Naive thymus-derived CD4-positive, alpha-beta T cell (primary cell): ENCODE data around the gene TTC21A. TPM values are rescaled to one million over a fixed set of nuclear protein-coding genes. Genes with fewer than 3 reads are reported as not detected.
"Not testable (repeated sequence)": the region's sequence is repeated elsewhere in the genome, so short reads cannot be mapped to it uniquely, and the experiment has no call there.

ENCODE experiments used
- ATAC-seq: fragments of 150-1000 bp; cut with Tn5 transposase; 2 replicates; pipeline ENCODE4 v1.10.0; 2021; ENCODE audit warnings: mild to moderate bottlenecking, moderate library complexity
- CTCF ChIA-PET: fragments of 350-600 bp; sonication (Branson Sonifier 250); formaldehyde crosslinking; loops from one replicate; lab custom pipeline; 2021; ENCODE audit warnings: antibody characterized with exemption; lab: Charles Lee
- POLR2A ChIA-PET: fragments of 350-600 bp; sonication (Branson Sonifier 250); formaldehyde crosslinking; loops from one replicate; lab custom pipeline; 2021; ENCODE audit warnings: antibody characterized with exemption, inconsistent platforms; lab: Charles Lee
- DNase-seq, 9 donors: peaks; one replicate each; pipeline versions ENCODE4 v3.0.0 to v3.0.0-alpha.2; 2020 to 2022; ENCODE audit warnings: mixed read lengths in 1 of 9
- H3K27ac ChIP-seq: one replicate; pipeline ENCODE4 v1.7.0; 2013; ENCODE audit warnings: mild to moderate bottlenecking, low read depth, low read length, moderate library complexity
- H3K27me3 ChIP-seq, 2 donors: one replicate each; pipeline ENCODE4 v1.7.0; 2013; ENCODE audit warnings: low read length in 2 of 2, mild to moderate bottlenecking in 2 of 2, moderate library complexity in 2 of 2; ENCODE audit not compliant: control insufficient read depth in 2 of 2, insufficient read depth in 2 of 2
- H3K36me3 ChIP-seq, 3 experiments: 1 replicate in 2 of 3; 2 replicates in 1 of 3; pipeline ENCODE4 v1.7.0; 2013; ENCODE audit warnings: low read length in 3 of 3, mild to moderate bottlenecking in 3 of 3, moderate library complexity in 1 of 3; ENCODE audit not compliant: insufficient read depth in 3 of 3, control insufficient read depth in 2 of 3
- H3K4me1 ChIP-seq, 2 donors: one replicate each; pipeline ENCODE4 v1.7.0; 2013; ENCODE audit warnings: low read length in 2 of 2, mild to moderate bottlenecking in 2 of 2, moderate library complexity in 1 of 2; ENCODE audit not compliant: control insufficient read depth in 2 of 2, insufficient read depth in 2 of 2
- H3K4me3 ChIP-seq: 2 replicates; pipeline ENCODE4 v1.7.0; 2013; ENCODE audit warnings: mild to moderate bottlenecking, low read length
- H3K9me3 ChIP-seq, 3 experiments: 1 replicate in 2 of 3; 2 replicates in 1 of 3; pipeline ENCODE4 v1.7.0; 2013; ENCODE audit warnings: low read length in 3 of 3; ENCODE audit not compliant: control insufficient read depth in 2 of 3
- H3K27ac Mint-ChIP-seq, 9 donors: one replicate each; pipeline ENCODE4 v1.8.0; 2020 to 2022; ENCODE audit warnings: mixed read lengths in 9 of 9, mild to moderate bottlenecking in 8 of 9, moderate library complexity in 5 of 9, inconsistent platforms in 2 of 9
- H3K27me3 Mint-ChIP-seq, 5 donors: one replicate each; pipeline ENCODE4 v1.8.0; 2021 to 2022; ENCODE audit warnings: mixed read lengths in 5 of 5, mild to moderate bottlenecking in 1 of 5
- H3K36me3 Mint-ChIP-seq, 5 donors: one replicate each; pipeline ENCODE4 v1.8.0; 2020 to 2022; ENCODE audit warnings: mixed read lengths in 5 of 5, mild to moderate bottlenecking in 3 of 5, inconsistent platforms in 1 of 5
- H3K4me1 Mint-ChIP-seq, 7 donors: one replicate each; pipeline ENCODE4 v1.8.0; 2020 to 2022; ENCODE audit warnings: mixed read lengths in 7 of 7, mild to moderate bottlenecking in 3 of 7, inconsistent platforms in 1 of 7
- H3K4me3 Mint-ChIP-seq, 10 donors: one replicate each; pipeline ENCODE4 v1.8.0; 2020 to 2022; ENCODE audit warnings: mild to moderate bottlenecking in 10 of 10, mixed read lengths in 10 of 10, moderate library complexity in 6 of 10, inconsistent platforms in 2 of 10
- H3K9me3 Mint-ChIP-seq, 11 donors: one replicate each; pipeline ENCODE4 v1.8.0; 2020 to 2022; ENCODE audit warnings: mixed read lengths in 11 of 11, mild to moderate bottlenecking in 4 of 11, inconsistent platforms in 1 of 11, moderate library complexity in 1 of 11
- intact Hi-C, 2 donors: fragments of 100-400 bp; cut with micrococcal nuclease; formaldehyde crosslinking; loops; one replicate each; pipeline ENCODE4 v1.15.1; 2023
- polyA plus RNA-seq, 2 donors: library from polyadenylated mRNA; unstranded; fragments of 300-500 nt; fragmentation: Illumina TruSeq; gene quantifications; one replicate each; pipeline ENCODE4 v1.2.3, GENCODE V29; 2021
- total RNA-seq, 6 experiments: library from RNA in 5 of 6; stranded (reverse) in 5 of 6; gene quantifications; 1 replicate in 5 of 6; 2 replicates in 1 of 6; pipeline ENCODE4 v1.2.3 and lab custom pipeline; 2021 to 2026

Gene TTC21A, protein sequence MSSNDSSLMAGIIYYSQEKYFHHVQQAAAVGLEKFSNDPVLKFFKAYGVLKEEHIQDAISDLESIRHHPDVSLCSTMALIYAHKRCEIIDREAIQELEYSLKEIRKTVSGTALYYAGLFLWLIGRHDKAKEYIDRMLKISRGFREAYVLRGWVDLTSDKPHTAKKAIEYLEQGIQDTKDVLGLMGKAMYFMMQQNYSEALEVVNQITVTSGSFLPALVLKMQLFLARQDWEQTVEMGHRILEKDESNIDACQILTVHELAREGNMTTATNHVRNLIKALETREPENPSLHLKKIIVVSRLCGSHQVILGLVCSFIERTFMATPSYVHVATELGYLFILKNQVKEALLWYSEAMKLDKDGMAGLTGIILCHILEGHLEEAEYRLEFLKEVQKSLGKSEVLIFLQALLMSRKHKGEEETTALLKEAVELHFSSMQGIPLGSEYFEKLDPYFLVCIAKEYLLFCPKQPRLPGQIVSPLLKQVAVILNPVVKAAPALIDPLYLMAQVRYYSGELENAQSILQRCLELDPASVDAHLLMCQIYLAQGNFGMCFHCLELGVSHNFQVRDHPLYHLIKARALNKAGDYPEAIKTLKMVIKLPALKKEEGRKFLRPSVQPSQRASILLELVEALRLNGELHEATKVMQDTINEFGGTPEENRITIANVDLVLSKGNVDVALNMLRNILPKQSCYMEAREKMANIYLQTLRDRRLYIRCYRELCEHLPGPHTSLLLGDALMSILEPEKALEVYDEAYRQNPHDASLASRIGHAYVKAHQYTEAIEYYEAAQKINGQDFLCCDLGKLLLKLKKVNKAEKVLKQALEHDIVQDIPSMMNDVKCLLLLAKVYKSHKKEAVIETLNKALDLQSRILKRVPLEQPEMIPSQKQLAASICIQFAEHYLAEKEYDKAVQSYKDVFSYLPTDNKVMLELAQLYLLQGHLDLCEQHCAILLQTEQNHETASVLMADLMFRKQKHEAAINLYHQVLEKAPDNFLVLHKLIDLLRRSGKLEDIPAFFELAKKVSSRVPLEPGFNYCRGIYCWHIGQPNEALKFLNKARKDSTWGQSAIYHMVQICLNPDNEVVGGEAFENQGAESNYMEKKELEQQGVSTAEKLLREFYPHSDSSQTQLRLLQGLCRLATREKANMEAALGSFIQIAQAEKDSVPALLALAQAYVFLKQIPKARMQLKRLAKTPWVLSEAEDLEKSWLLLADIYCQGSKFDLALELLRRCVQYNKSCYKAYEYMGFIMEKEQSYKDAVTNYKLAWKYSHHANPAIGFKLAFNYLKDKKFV (N-terminal part only)
- 1 to 10 TPM; 2.8 to 9.7 (median 5.3) TPM for total RNA-seq
- polyA plus RNA-seq = under 1 TPM; 0.37 to 0.63 TPM
- total RNA-seq (lab: John Stamatoyannopoulos, UW) = 4.6 reads per million, percentile 22 among the genes with 10 or more reads in this experiment

DNA sequence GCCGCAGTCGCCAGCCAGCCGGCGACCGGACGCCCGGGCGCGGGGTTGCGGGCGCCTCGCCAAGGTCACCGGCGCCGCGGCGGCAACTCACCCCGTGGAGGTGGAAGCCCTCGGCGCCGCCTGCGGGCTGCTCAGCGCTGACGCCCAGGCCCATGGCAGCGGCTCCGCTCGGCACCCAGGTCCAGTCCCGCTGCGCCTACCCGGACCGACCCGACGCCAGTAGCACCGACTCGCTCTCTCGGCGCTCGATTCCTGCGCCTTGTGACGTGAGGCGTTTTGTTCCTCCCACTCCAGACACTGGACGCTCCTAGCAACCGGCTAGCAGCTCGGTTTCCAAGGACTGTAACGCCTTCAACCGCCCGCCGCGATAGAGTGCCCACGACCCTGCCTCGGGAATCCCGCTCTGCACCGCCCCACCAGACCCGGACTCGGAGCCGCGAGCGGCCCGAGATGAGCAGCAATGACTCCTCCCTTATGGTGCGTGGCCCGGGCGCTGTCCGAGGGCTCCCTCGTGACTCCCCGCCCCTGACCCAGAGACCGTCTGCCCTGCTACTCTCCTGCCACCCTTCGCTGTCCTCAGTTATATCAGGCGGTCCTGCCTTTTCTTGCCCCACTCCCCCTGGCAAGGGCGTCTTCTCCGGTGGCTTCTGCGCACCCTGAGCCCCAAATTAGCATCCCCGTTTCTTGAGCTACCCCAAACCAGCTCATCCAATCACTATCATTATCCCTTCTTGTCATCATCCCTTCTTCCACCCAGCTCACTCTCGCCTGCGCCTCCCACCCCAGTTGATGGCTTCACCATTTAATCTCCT is at the start of gene TTC21A, which contains the start of gene GORASP1:
Gene TTC21A (plus strand): TSS at position 293 of the 812 bp plus-strand sequence. CDS start 158 bp downstream, at position 451.
Gene GORASP1 (minus strand): TSS at position 240 of the 812 bp plus-strand sequence. CDS start 86 bp downstream, at position 154.
- no peaks in the 10 kb centered on the region for H3K9me3 Mint-ChIP-seq
- DNase-seq = peak; percentile 33 to 79 (median 53)
- Histone ChIP-seq H3K36me3 (peaks cover 0 to 8% (median 0%) of the 10 kb centered on the region in 3 experiments), H3K27ac (peak within 1 kb of the TSS; percentile 78), H3K4me1 (peaks cover 18 to 22% of the 10 kb centered on the region in 2 donors), H3K27me3 (no peaks in the 10 kb centered on the region), H3K4me3 (peak within 1 kb of the TSS; percentile 95), H3K9me3 (no peaks in the 10 kb centered on the region)
- H3K27ac Mint-ChIP-seq = peak within 1 kb of the TSS; percentile 84 to 96 (median 92)
- peaks cover 0 to 8% (median 0%) of the 10 kb centered on the region in 5 donors for H3K36me3 Mint-ChIP-seq
- H3K4me3 Mint-ChIP-seq = peak within 1 kb of the TSS; percentile 88 to 100 (median 96)
- peaks cover 45 to 62% (median 52%) of the 10 kb centered on the region in 7 donors for H3K4me1 Mint-ChIP-seq
- ATAC-seq = peak; percentile 74
- CTCF ChIA-PET = interaction anchor here (0.6 to 1.1 kb wide), 7 partner anchors 17 to 597 kb away, joined by 3 to 4 read pairs (median 3); no protein-coding TSS in a partner anchor
- intact Hi-C loops = loop anchor here (1.0 to 5.0 kb wide), 10 partner anchors 17 to 970 kb away; partner anchors contain the start of genes RPSA (in 2 of the 2), SCN11A (in 2 of the 2), ACAA1 (in 1 of the 2) and MYD88 (in 1 of the 2)
- POLR2A ChIA-PET = interaction anchor here (0.6 to 2.0 kb wide), 8 partner anchors 20 to 1345 kb away, joined by 3 to 6 read pairs (median 4); no protein-coding TSS in a partner anchor
- H3K27me3 Mint-ChIP-seq = peaks cover 0 to 5% (median 0%) of the 10 kb centered on the region in 5 donors

DNA sequence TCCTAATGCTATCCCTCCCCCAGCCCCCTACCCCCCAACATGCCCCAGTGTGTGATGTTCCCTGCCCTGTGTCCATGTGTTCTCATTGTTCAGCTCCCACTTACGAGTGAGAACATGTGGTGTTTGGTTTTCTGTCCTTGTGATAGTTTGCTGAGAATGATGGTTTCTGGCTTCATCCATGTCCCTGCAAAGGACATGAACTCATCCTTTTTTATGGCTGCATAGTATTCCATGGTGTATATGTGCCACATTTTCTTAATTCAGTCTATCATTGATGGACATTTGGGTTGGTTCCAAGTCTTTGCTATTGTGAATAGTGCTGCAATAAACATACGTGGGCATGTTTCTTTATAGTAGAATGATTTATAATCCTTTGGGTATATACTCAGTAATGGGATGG is 46.3 kb upstream of the TTC21A start:
- H3K27ac ChIP-seq, H3K4me1 ChIP-seq, H3K4me3 ChIP-seq, DNase-seq, H3K36me3 ChIP-seq, H3K4me3 Mint-ChIP-seq, H3K27me3 ChIP-seq, H3K9me3 Mint-ChIP-seq, intact Hi-C loops, ATAC-seq, CTCF ChIA-PET, H3K9me3 ChIP-seq, POLR2A ChIA-PET, H3K27me3 Mint-ChIP-seq: not testable (repeated sequence)
- Mint-ChIP-seq H3K4me1 (peaks cover 19 to 71% (median 58%) of the 10 kb centered on the region in 7 donors), H3K36me3 (peaks cover 0 to 46% (median 23%) of the 10 kb centered on the region in 5 donors), H3K27ac (peak overlapping the region in 1 of 9 donors; percentile 34)

DNA sequence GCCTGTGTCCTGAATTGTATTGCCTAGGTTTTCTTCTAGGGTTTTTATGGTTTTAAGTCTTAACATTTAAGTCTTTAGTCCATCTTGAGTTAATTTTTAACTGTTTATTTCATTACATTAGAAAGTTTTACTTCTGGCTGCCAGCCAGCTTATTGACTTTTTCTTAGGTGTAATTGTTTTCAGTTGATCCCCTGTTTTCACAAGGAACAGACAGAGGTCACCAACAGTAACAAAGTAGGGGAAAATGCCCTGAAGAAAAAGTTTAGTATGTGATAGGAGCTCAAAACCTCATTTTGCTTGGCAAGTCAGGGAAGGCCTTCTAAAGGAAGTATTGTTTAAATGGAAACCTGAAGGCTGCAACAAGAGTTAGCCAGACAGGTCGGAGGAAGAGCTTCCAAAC is 45.3 kb upstream of the TTC21A start:
- Histone ChIP-seq H3K4me1 (peaks cover 0 to 3% of the 10 kb centered on the region in 2 donors), H3K9me3 (no peaks in the 10 kb centered on the region), H3K4me3 (no peak overlapping the region), H3K36me3 (peaks cover 4 to 12% (median 6%) of the 10 kb centered on the region in 3 experiments), H3K27ac (no peak overlapping the region), H3K27me3 (no peaks in the 10 kb centered on the region)
- peaks cover 14 to 62% (median 48%) of the 10 kb centered on the region in 7 donors for H3K4me1 Mint-ChIP-seq
- peaks cover 0 to 6% (median 0%) of the 10 kb centered on the region in 11 donors for H3K9me3 Mint-ChIP-seq
- H3K36me3 Mint-ChIP-seq = peaks cover under 1 to 53% (median 22%) of the 10 kb centered on the region in 5 donors
- H3K4me3 Mint-ChIP-seq = no peak overlapping the region
- no peaks in the 10 kb centered on the region for H3K27me3 Mint-ChIP-seq
- POLR2A ChIA-PET = no interaction called here
- peak overlapping the region in 3 of 9 donors; percentile 14 to 66 (median 53) for H3K27ac Mint-ChIP-seq
- ATAC-seq = no peak
- DNase-seq = no peak
- intact Hi-C loops = no loop called here
- CTCF ChIA-PET = no interaction called here

DNA sequence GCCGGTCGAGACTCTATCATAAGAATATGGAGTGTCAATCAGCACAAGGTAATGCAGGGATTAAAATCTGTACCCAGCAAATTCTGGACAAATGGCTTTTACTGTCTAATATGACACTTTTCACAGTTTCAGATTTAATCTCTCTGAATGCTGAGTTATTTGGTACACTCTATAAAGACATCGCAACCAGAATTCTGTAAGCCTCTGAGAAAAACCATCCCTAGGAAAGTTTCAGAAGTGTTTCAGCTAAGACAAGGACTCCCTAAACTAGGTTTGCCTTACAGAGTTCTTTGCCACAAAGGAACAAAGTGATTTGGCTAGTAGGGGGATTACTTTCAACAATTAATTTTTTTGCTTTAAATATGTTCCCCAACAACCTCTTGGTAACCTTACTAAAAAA is 44.3 kb upstream of the TTC21A start:
- Histone ChIP-seq H3K9me3 (no peaks in the 10 kb centered on the region), H3K4me3 (no peak overlapping the region), H3K36me3 (peaks cover 4 to 19% (median 6%) of the 10 kb centered on the region in 3 experiments), H3K27me3 (no peaks in the 10 kb centered on the region), H3K4me1 (peaks cover 0 to 1% of the 10 kb centered on the region in 2 donors), H3K27ac (no peak overlapping the region)
- no peak for DNase-seq
- ATAC-seq = no peak
- Mint-ChIP-seq H3K4me1 (peaks cover 14 to 56% (median 45%) of the 10 kb centered on the region in 7 donors), H3K27me3 (no peaks in the 10 kb centered on the region), H3K9me3 (peaks cover 0 to 7% (median 0%) of the 10 kb centered on the region in 11 donors), H3K4me3 (no peak overlapping the region), H3K27ac (no peak overlapping the region), H3K36me3 (peaks cover 3 to 57% (median 28%) of the 10 kb centered on the region in 5 donors)
- CTCF ChIA-PET = no interaction called here
- POLR2A ChIA-PET = no interaction called here
- intact Hi-C loops = no loop called here

DNA sequence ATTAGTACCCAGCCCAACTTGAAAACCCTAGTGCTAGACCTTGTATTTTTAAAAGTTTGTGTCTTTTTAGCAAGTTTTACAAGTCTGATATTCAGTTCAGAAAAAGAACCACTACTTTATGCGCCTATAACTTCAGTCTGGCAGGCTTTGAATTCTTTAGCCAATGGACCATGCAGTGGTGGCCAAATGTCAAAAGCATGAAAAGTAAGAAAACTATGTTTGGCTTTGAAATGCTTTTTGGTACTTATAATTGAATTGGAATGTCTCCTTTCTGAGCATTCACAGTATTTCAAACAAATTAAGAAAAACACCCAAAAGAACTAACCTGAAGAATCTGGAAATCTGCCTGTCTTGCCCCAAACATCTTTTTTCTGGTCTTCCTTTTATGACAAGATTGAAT is 42.8 kb upstream of the TTC21A start:
- intact Hi-C loops = no loop called here
- no peak for ATAC-seq
- CTCF ChIA-PET = no interaction called here
- Histone ChIP-seq H3K36me3 (peaks cover 4 to 27% (median 11%) of the 10 kb centered on the region in 3 experiments), H3K4me1 (no peaks in the 10 kb centered on the region), H3K9me3 (no peaks in the 10 kb centered on the region), H3K4me3 (no peak overlapping the region), H3K27me3 (no peaks in the 10 kb centered on the region), H3K27ac (no peak overlapping the region)
- Mint-ChIP-seq H3K4me1 (peaks cover 14 to 42% (median 32%) of the 10 kb centered on the region in 7 donors), H3K27ac (peak overlapping the region in 1 of 9 donors; percentile 2), H3K9me3 (peaks cover 0 to 7% (median 0%) of the 10 kb centered on the region in 11 donors), H3K27me3 (no peaks in the 10 kb centered on the region), H3K4me3 (no peak overlapping the region), H3K36me3 (peaks cover 3 to 47% (median 24%) of the 10 kb centered on the region in 5 donors)
- POLR2A ChIA-PET = no interaction called here
- DNase-seq = no peak
